SK-N-SH (cell line): Measurements from ENCODE around the gene WDR7. TPM values are rescaled to one million over a fixed set of nuclear protein-coding genes. Genes with fewer than 3 reads are reported as not detected.

Experiments used
- CTCF ChIA-PET: fragments of 300-600, 350-600 bp; formaldehyde crosslinking; extraction: SDS; loops from one replicate; lab custom pipeline; 2021; lab: Yijun Ruan, JAX
- POLR2A ChIA-PET: fragments of 350-600 bp; sonication (Branson Sonifier 250); formaldehyde crosslinking; extraction: SDS; loops from one replicate; lab custom pipeline; 2020; ENCODE audit warnings: antibody characterized with exemption, inconsistent platforms; lab: Yijun Ruan, JAX
- DNase-seq: peaks from one replicate; pipeline ENCODE4 v3.0.0; 2012
- H2AFZ ChIP-seq: fragments of 200-600 bp; sonication (generic); 2 replicates; pipeline ENCODE4 v1.8.1; 2016; ENCODE audit warnings: antibody characterized with exemption, mild to moderate bottlenecking, low read depth
- H3F3A ChIP-seq: fragments of 200-600 bp; sonication (generic); replicated peaks from 2 replicates; pipeline ENCODE3; 2016; ENCODE audit warnings: antibody characterized with exemption, mild to moderate bottlenecking; ENCODE audit not compliant: insufficient read depth
- H3K27ac ChIP-seq, 2 experiments: fragments of 200-500 bp in 1 of 2; fragments of 200-600 bp in 1 of 2; sonication (Bioruptor generic) in 1 of 2; sonication (generic), shearing (Covaris generic) in 1 of 2; 2 replicates each; pipeline versions ENCODE4 v1.5.1 to v1.6.1; 2014 to 2016; ENCODE audit warnings: low read depth in 2 of 2, inconsistent platforms in 1 of 2, low read length in 1 of 2, mild to moderate bottlenecking in 1 of 2, mixed read lengths in 1 of 2
- H3K27me3 ChIP-seq: fragments of 200-600 bp; sonication (generic), shearing (Covaris generic); 2 replicates; pipeline ENCODE4 v1.6.1; 2016; ENCODE audit warnings: mixed run types; ENCODE audit not compliant: insufficient read depth
- H3K36me3 ChIP-seq, 2 experiments: fragments of 200-500 bp in 1 of 2; fragments of 200-600 bp in 1 of 2; sonication (Bioruptor generic) in 1 of 2; sonication (generic) in 1 of 2; replicated peaks in 1 of 2; 2 replicates each; pipeline versions ENCODE3 to v1.5.1; 2014 to 2016; ENCODE audit warnings: low read length in 1 of 2, mild to moderate bottlenecking in 1 of 2; ENCODE audit not compliant: insufficient read depth in 2 of 2, control insufficient read depth in 1 of 2
- H3K4me1 ChIP-seq, 2 experiments: fragments of 200-500 bp in 1 of 2; fragments of 200-600 bp in 1 of 2; sonication (Bioruptor generic) in 1 of 2; sonication (generic), shearing (Covaris generic) in 1 of 2; 2 replicates each; pipeline versions ENCODE4 v1.5.1 to v1.6.1; 2014 to 2016; ENCODE audit warnings: low read depth in 1 of 2, low read length in 1 of 2, mixed run types in 1 of 2; ENCODE audit not compliant: insufficient read depth in 2 of 2, control insufficient read depth in 1 of 2
- H3K4me2 ChIP-seq: fragments of 200-600 bp; sonication (generic), shearing (Covaris generic); 2 replicates; pipeline ENCODE4 v1.6.1; 2017; ENCODE audit warnings: mixed run types
- H3K4me3 ChIP-seq, 2 experiments: fragments of 200-500 bp in 1 of 2; fragments of 200-600 bp in 1 of 2; sonication (Bioruptor generic) in 1 of 2; sonication (generic), shearing (Covaris generic) in 1 of 2; 2 replicates each; pipeline versions ENCODE4 v1.5.1 to v1.8.1; 2014 to 2016; ENCODE audit warnings: low read depth in 2 of 2, inconsistent platforms in 1 of 2, low read length in 1 of 2, mild to moderate bottlenecking in 1 of 2, mixed read lengths in 1 of 2, moderate library complexity in 1 of 2
- H3K79me2 ChIP-seq: fragments of 200-600 bp; sonication (generic); 2 replicates; pipeline ENCODE4 v1.8.1; 2017; ENCODE audit warnings: mild to moderate bottlenecking; ENCODE audit not compliant: insufficient read depth
- H3K9ac ChIP-seq: fragments of 200-600 bp; sonication (generic); 2 replicates; pipeline ENCODE4 v1.6.1; 2017; ENCODE audit warnings: mixed run types
- H3K9me2 ChIP-seq: fragments of 200-600 bp; sonication (generic); 2 replicates; pipeline ENCODE4 v1.6.1; 2017; ENCODE audit warnings: mixed run types
- H3K9me3 ChIP-seq: fragments of 200-600 bp; sonication (generic); 2 replicates; pipeline ENCODE4 v1.6.1; 2017; ENCODE audit warnings: mixed run types, mild to moderate bottlenecking, moderate library complexity
- H4K20me1 ChIP-seq: fragments of 200-600 bp; sonication (generic); 2 replicates; pipeline ENCODE4 v1.6.1; 2017; ENCODE audit warnings: mild to moderate bottlenecking, mixed run types; ENCODE audit not compliant: insufficient read depth
- CHD2 ChIP-seq: fragments of 150-350 bp; IDR thresholded peaks from 2 replicates; pipeline ENCODE4 v1.6.1; 2018; ENCODE audit warnings: low read length; ENCODE audit not compliant: partially characterized antibody
- ELF1 ChIP-seq: IDR thresholded peaks from 2 replicates; pipeline ENCODE4 v1.4.0; 2012
- EP300 ChIP-seq, 2 experiments: IDR thresholded peaks; 2 replicates each; pipeline versions ENCODE4 v1.4.0 to v1.6.1; 2012; ENCODE audit warnings: borderline replicate concordance in 1 of 2, low read depth in 1 of 2, low read length in 1 of 2
- GATA2 ChIP-seq: sonication (generic); formaldehyde crosslinking; IDR thresholded peaks from 2 replicates; pipeline ENCODE4 v1.5.0; 2020; ENCODE audit warnings: mild to moderate bottlenecking, missing genetic modification reagents
- IRF3 ChIP-seq: fragments of 150-350 bp; IDR thresholded peaks from 2 replicates; pipeline ENCODE4 v1.6.1; 2016; ENCODE audit warnings: mild to moderate bottlenecking, low read depth, low read length
- PBX3 ChIP-seq: IDR thresholded peaks from 2 replicates; pipeline ENCODE4; 2012
- POLR2AphosphoS5 ChIP-seq: IDR thresholded peaks from 2 replicates; pipeline ENCODE4 v1.6.1; 2012; ENCODE audit warnings: low read depth, low read length
- RAD21 ChIP-seq: IDR thresholded peaks from 2 replicates; pipeline ENCODE4 v1.6.1; 2012; ENCODE audit warnings: mild to moderate bottlenecking, low read length
- RCOR1 ChIP-seq: fragments of 150-350 bp; IDR thresholded peaks from 2 replicates; pipeline ENCODE4 v1.6.1; 2017; ENCODE audit warnings: antibody characterized with exemption, low read length
- REST ChIP-seq: IDR thresholded peaks from 2 replicates; pipeline ENCODE4 v1.6.1; 2012; ENCODE audit warnings: mild to moderate bottlenecking, low read depth, low read length, moderate library complexity
- RFX5 ChIP-seq: IDR thresholded peaks from 2 replicates; pipeline ENCODE4 v1.6.1; 2012; ENCODE audit warnings: mild to moderate bottlenecking, improper control_type of control experiment, low read length
- RXRA ChIP-seq: IDR thresholded peaks from 2 replicates; pipeline ENCODE4 v1.4.0; 2012; ENCODE audit warnings: low read depth, mild to moderate bottlenecking, borderline replicate concordance
- TCF12 ChIP-seq: IDR thresholded peaks from 2 replicates; pipeline ENCODE4 v1.4.0; 2012
- TEAD4 ChIP-seq: IDR thresholded peaks from 2 replicates; pipeline ENCODE4 v1.4.0; 2012; ENCODE audit warnings: mild to moderate bottlenecking, borderline replicate concordance; ENCODE audit not compliant: insufficient read depth
- USF2 ChIP-seq: fragments of 150-350 bp; IDR thresholded peaks from 2 replicates; pipeline ENCODE4 v1.6.1; 2017; ENCODE audit warnings: antibody characterized with exemption, low read length, low read depth, borderline replicate concordance
- ZBTB33 ChIP-seq: IDR thresholded peaks from 2 replicates; pipeline ENCODE4 v1.4.0; 2012; ENCODE audit warnings: low read depth, borderline replicate concordance
- WGBS: methylation state at CpG from one replicate; pipeline ENCODE4 v1.1.6; 2017; ENCODE audit warnings: low lambda C conversion rate; 5-methylcytosine and 5-hydroxymethylcytosine counted together
- polyA plus RNA-seq, 3 experiments: library from polyadenylated mRNA; depleted of rRNA; stranded (reverse); fragments of >200 nt; gene quantifications; 2 replicates each; pipeline ENCODE4 v1.2.3, GENCODE V29; 2012

WDR7 gene
- polyA plus RNA-seq, 1 of the 3 experiments (the other 2 are of a cell fraction): 4.1 TPM

- DNase-seq: no peak
- no peak for TF ChIP-seq RXRA
- no peak for TF ChIP-seq RAD21
- TF ChIP-seq REST: no peak
- TF ChIP-seq ELF1: no peak
- TF ChIP-seq RFX5: no peak
- no peak for TF ChIP-seq TCF12
- TF ChIP-seq PBX3: no peak
- no peak for TF ChIP-seq GATA2 (CRISPR knock-in tag)
- no peak for TF ChIP-seq USF2
- no peak for TF ChIP-seq CHD2
- no peak for TF ChIP-seq RCOR1
- TF ChIP-seq ZBTB33: no peak
- no peak for TF ChIP-seq EP300 (IDR thresholded peaks at IDR 0.05; ENCODE audit: borderline replicate concordance in 1 of 2, low read depth in 1 of 2, low read length in 1 of 2)
- TF ChIP-seq POLR2AphosphoS5: no peak
- TF ChIP-seq TEAD4: no peak
- TF ChIP-seq IRF3: no peak
- Histone ChIP-seq H3K27ac (no peak overlapping the region), H3K4me2 (no peak overlapping the region), H3K9me3 (no peaks in the 10 kb centered on the region), H3K27me3 (no peaks in the 10 kb centered on the region), H3K4me3 (no peak overlapping the region), H3K4me1 (no peaks in the 10 kb centered on the region), H3K36me3 (no peaks in the 10 kb centered on the region), H3K9ac (no peak overlapping the region), H3K79me2 (no peaks in the 10 kb centered on the region), H3K9me2 (no peaks in the 10 kb centered on the region), H2AFZ (no peak overlapping the region), H3F3A (no peaks in the 10 kb centered on the region), H4K20me1 (no peaks in the 10 kb centered on the region)
- POLR2A ChIA-PET: no interaction called here
- WGBS: 90% methylated on average over 1 of the region's 1 CpG
- CTCF ChIA-PET: no interaction called here
Observed at GRCh38 chr18:56975276-56975675, 324.1 kb downstream of the WDR7 start.
